Measurements from ENCODE around the gene ZC3HAV1.

DNA sequence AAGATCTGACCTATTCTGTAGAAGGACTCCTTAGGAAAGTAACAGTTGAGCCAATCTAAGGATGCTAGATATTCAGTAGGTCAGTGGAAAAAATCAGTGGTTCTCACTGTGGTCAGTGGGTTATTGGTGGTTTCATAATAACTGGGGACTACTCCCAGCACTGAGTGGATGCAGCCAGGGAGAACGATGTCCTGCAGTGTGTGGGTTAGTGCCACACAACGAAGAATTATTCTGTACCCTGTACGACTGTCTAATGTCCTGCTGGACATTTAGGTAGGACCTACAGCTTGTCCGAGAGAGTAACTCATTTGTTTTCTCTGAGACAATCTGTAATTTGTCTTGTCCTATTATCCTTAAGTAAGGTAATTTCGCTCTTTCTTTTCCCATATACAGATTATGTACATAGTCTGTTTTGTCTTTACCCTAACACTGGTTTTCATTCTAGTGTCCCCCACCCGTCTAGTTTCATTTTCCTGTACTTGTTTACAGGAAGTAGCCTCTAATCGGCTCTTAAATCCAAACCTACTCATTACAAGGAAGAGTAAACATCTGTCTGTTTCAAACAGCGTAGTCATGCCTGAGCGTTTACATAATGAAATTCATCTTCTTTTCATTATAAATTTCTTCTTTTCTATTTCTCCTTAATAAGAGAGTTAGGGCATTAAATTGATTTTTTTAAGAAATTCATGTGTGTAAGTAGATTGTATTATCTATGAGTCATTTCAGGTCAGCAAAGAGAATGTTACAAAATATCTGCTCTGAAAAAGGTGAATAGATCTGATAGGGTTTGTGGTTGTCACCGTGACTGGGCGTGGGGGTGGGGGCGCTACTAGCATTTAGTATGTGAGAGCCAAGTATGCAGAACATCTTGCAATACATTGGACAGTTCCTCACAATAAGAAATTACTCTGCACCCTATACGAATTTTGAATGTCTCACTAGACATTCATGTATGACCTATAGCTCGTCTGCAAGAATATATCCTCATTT, 65.4 kb downstream of the ZC3HAV1 start:
- TF ChIP-seq TCF12 (IDR thresholded peaks at IDR 0.05; ENCODE audit: low read depth, low read length) (no peak), BACH1 (IDR thresholded peaks at IDR 0.05; ENCODE audit: borderline replicate concordance) (no peak)

Measured in GM12878 (cell line).